ENCODE measurements around the gene KLHL6. TPM values are rescaled to one million over a fixed set of nuclear protein-coding genes. Genes with fewer than 3 reads are reported as not detected.
"Not testable (repeated sequence)": the region's sequence is repeated elsewhere in the genome, so short reads cannot be mapped to it uniquely, and the experiment has no call there.

The KLHL6 gene
- total RNA-seq, 4 donors from 2014 or later: 0.60 to 17.0 (median 2.7) TPM

DNA sequence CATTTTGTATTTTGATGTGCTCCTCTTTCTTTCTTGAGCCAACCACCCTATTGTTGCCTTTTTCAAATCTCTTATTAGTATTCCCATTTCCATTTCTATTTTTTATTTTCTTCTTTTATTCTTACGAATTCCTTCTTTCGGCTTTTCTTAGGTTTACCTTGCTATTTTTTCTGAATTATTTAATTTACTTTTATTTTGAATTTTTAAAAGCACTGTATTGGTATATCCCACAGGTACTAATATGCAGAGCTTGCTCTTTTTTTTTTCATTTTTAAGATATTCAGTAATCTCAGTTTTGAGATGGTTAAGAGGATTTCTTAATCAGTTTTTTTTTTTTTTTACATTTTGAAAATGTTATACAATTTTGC is 108.7 kb downstream of the KLHL6 start:
- 95 to 98% methylated on average over 2 of the region's 2 CpGs for WGBS, 2 donors (ENCODE audit: low coverage in 1 of 2)
- H3K36me3 ChIP-seq: no peaks in the 10 kb centered on the region
- DNase-seq: no peak
- in situ Hi-C loops (cut with MboI; ENCODE audit: low pct_ligation_motif_present in 1 of 4, low pct_unique_long_range_greater_than_20kb in 1 of 4, low sequenced_read_pairs in 3 of 4): no loop called here
- no peaks in the 10 kb centered on the region for H3K27me3 ChIP-seq
- TF ChIP-seq POLR2AphosphoS5 (IDR thresholded peaks at IDR 0.05) (no peak), POLR2A (IDR thresholded peaks at IDR 0.05) (no peak), EP300 (IDR thresholded peaks at IDR 0.05; ENCODE audit: low read depth) (no peak)
- TF ChIP-seq, protein P1, sequence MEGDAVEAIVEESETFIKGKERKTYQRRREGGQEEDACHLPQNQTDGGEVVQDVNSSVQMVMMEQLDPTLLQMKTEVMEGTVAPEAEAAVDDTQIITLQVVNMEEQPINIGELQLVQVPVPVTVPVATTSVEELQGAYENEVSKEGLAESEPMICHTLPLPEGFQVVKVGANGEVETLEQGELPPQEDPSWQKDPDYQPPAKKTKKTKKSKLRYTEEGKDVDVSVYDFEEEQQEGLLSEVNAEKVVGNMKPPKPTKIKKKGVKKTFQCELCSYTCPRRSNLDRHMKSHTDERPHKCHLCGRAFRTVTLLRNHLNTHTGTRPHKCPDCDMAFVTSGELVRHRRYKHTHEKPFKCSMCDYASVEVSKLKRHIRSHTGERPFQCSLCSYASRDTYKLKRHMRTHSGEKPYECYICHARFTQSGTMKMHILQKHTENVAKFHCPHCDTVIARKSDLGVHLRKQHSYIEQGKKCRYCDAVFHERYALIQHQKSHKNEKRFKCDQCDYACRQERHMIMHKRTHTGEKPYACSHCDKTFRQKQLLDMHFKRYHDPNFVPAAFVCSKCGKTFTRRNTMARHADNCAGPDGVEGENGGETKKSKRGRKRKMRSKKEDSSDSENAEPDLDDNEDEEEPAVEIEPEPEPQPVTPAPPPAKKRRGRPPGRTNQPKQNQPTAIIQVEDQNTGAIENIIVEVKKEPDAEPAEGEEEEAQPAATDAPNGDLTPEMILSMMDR (IDR thresholded peaks at IDR 0.05): no peak
- peaks cover 8 to 10% of the 10 kb centered on the region in 2 donors for H3K9me3 ChIP-seq
- peak overlapping the region in 3 of 4 donors; percentile 54 to 80 (median 56) for H3K4me3 ChIP-seq
- H3K4me1 ChIP-seq: peaks cover 5 to 25% (median 19%) of the 10 kb centered on the region in 4 donors
- intact Hi-C loops (cut with DNase I; ENCODE audit: low total_unique reads): no loop called here
- H3K27ac ChIP-seq: peak overlapping the region; percentile 69 to 77 (median 73)

DNA sequence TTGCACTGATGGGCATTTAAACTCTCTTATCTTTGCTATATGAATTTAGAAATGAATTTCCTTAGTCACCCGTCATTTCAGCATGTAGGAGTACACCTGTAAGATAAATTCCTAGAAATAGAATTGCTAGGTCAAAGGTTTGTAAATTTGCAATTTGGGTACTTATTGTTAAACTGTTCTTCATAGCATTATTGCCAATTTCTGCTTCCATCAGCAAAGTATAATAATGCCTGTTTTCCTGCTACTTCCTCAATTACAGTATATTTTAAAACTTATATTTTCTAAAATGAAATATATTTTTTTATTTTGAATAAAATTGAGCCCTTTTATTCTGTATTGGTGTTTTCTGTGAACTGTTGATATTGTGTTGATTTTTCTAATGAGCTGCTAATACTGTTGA is 110.8 kb downstream of the KLHL6 start:
- in situ Hi-C loops (cut with MboI; ENCODE audit: low pct_ligation_motif_present in 1 of 4, low pct_unique_long_range_greater_than_20kb in 1 of 4, low sequenced_read_pairs in 3 of 4): no loop called here
- intact Hi-C loops (cut with DNase I; ENCODE audit: low total_unique reads): no loop called here
- H3K4me1 ChIP-seq: peaks cover 5 to 25% (median 18%) of the 10 kb centered on the region in 4 donors
- H3K27me3 ChIP-seq: no peaks in the 10 kb centered on the region
- peaks cover 8 to 10% of the 10 kb centered on the region in 2 donors for H3K9me3 ChIP-seq
- WGBS, 2 donors (ENCODE audit: low coverage in 1 of 2): 100% methylated on average over 1 of the region's 1 CpG
- H3K27ac ChIP-seq: no peak overlapping the region
- DNase-seq: no peak
- TF ChIP-seq, protein P1 (IDR thresholded peaks at IDR 0.05): no peak
- TF ChIP-seq POLR2A (IDR thresholded peaks at IDR 0.05): no peak
- TF ChIP-seq POLR2AphosphoS5 (IDR thresholded peaks at IDR 0.05): no peak
- TF ChIP-seq EP300 (IDR thresholded peaks at IDR 0.05; ENCODE audit: low read depth): no peak
- H3K36me3 ChIP-seq: no peaks in the 10 kb centered on the region
- H3K4me3 ChIP-seq: no peak overlapping the region

DNA sequence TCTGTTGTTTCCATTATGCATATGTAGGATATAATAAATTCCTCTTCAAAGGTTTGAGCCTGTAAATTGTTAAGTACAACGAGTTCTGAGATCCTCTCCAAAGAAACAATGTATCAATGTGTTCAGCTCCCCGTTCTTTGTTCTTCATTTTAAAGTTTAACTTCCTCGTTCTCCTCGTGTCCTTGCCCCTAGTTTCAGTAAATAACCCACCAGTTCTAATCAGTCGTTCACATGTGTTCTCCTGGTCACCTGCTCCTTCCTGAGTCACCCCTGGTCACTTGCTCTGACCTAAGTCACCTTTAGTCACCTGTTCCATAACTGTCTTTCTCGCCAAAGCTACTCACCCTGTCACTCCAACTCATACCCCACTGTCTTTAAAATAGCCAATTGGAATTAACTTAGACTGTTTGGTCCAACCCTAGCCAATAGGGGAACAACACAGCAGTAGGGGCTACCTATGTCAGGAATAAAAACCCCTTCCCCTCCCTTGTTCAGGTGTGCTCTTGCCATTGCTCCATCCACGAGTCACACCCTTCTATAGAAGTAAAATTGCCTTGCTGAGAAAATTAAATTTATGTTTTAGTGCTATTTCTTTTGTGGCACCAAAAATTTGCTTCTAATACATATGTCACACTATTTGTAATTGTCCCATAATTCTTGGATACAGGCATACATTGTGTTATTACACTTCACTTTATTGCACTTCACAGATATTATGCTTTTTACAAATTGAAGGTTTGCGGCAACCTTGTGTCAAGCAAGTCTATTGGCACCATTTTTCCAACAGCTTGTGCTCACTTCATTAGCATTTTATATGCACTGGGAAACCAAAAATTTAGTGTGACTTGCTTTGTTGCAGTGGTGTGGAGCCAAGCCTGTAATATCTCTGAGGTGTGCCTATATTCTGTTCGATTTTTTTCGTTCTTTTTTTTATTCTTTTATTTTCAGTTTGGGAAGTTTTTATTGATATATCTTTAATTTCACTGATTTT is 111.8 kb downstream of the KLHL6 start:
- in situ Hi-C loops (cut with MboI; ENCODE audit: low pct_ligation_motif_present in 1 of 4, low pct_unique_long_range_greater_than_20kb in 1 of 4, low sequenced_read_pairs in 3 of 4): no loop called here
- H3K36me3 ChIP-seq: no peaks in the 10 kb centered on the region
- no peak overlapping the region for H3K27ac ChIP-seq
- intact Hi-C loops (cut with DNase I; ENCODE audit: low total_unique reads): no loop called here
- WGBS, 2 donors (ENCODE audit: low coverage in 1 of 2): 81 to 87% methylated on average over 10 of the region's 10 CpGs
- no peak for TF ChIP-seq EP300 (IDR thresholded peaks at IDR 0.05; ENCODE audit: low read depth)
- TF ChIP-seq POLR2AphosphoS5 (IDR thresholded peaks at IDR 0.05): no peak
- TF ChIP-seq, protein P1 (IDR thresholded peaks at IDR 0.05): no peak
- no peak for TF ChIP-seq POLR2A (IDR thresholded peaks at IDR 0.05)
- no peak overlapping the region for H3K4me3 ChIP-seq
- no peaks in the 10 kb centered on the region for H3K27me3 ChIP-seq
- H3K9me3 ChIP-seq: peaks cover 8 to 10% of the 10 kb centered on the region in 2 donors
- no peak for DNase-seq
- H3K4me1 ChIP-seq: peaks cover under 1 to 15% (median 8%) of the 10 kb centered on the region in 4 donors

DNA sequence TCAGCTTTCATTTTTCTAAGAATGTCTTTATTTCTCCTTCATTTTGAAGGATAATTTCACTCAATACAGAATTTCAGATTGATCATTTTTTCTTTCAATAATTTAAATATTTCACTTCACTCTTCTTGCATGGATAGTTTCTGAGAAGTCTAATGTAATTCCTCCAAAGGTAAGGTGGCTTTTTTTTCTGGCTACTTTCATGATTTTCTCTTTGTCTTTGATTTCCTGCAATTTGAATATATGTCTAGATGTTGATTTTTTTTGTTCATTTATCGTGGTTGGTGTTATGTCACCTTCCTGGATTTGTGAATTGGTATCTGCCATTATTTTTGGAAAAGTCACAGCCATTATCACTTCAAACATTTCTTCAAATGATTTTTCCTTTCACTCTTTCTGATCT is 112.5 kb downstream of the KLHL6 start:
- H3K4me3 ChIP-seq: no peak overlapping the region
- H3K4me1 ChIP-seq: peaks cover 0 to 8% (median 1%) of the 10 kb centered on the region in 4 donors
- no peak for TF ChIP-seq EP300 (IDR thresholded peaks at IDR 0.05; ENCODE audit: low read depth)
- TF ChIP-seq, protein P1 (IDR thresholded peaks at IDR 0.05): no peak
- no peak for TF ChIP-seq POLR2A (IDR thresholded peaks at IDR 0.05)
- no peak for TF ChIP-seq POLR2AphosphoS5 (IDR thresholded peaks at IDR 0.05)
- no peak overlapping the region for H3K27ac ChIP-seq
- DNase-seq: no peak
- peaks cover 8 to 10% of the 10 kb centered on the region in 2 donors for H3K9me3 ChIP-seq
- intact Hi-C loops (cut with DNase I; ENCODE audit: low total_unique reads) (no loop called here), in situ Hi-C loops (cut with MboI; ENCODE audit: low pct_ligation_motif_present in 1 of 4, low pct_unique_long_range_greater_than_20kb in 1 of 4, low sequenced_read_pairs in 3 of 4) (no loop called here)
- WGBS, 2 donors (ENCODE audit: low coverage in 1 of 2): 75 to 94% methylated on average over 1 of the region's 1 CpG
- H3K36me3 ChIP-seq: no peaks in the 10 kb centered on the region
- no peaks in the 10 kb centered on the region for H3K27me3 ChIP-seq

DNA sequence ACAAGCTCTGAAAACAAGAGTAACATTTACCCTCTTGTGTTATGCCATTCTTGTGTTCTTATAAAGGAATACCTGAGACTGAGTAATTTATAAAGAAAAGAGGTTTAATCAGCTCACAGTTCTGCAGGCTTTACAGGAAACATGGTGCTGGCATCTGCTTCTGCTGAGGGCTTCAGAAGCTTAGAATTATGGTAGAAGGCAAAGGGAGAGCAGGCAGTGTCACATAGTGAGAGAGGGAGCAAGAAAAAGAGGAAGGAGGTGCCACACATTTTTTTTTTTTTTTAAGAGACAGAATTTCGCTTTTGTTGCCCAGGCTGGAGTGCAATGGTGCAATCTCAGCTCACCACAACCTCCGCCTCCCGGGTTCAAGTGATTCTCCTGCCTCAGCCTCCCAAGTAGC is 115.0 kb downstream of the KLHL6 start:
- DNase-seq; intact Hi-C loops (cut with DNase I; ENCODE audit: low total_unique reads); in situ Hi-C loops (cut with MboI; ENCODE audit: low pct_ligation_motif_present in 1 of 4, low pct_unique_long_range_greater_than_20kb in 1 of 4, low sequenced_read_pairs in 3 of 4); H3K4me3 ChIP-seq; H3K27me3 ChIP-seq; H3K27ac ChIP-seq; H3K36me3 ChIP-seq; H3K4me1 ChIP-seq; H3K9me3 ChIP-seq: not testable (repeated sequence)
- WGBS, 2 donors (ENCODE audit: low coverage in 1 of 2): 90% methylated on average over 3 of the region's 3 CpGs; no CpG with 5 or more reads in 1 of the 2 donors
